GM11168 (cell line): ENCODE results near the gene MARK4.

ENCODE experiments used
- in situ Hi-C: fragments of 300-500 bp; cut with MboI; formaldehyde crosslinking; loops from one replicate; pipeline ENCODE4 v1.12.0; 2022; ENCODE audit warnings: low sequenced_read_pairs; ENCODE audit not compliant: unreplicated experiment

The MARK4 gene

DNA sequence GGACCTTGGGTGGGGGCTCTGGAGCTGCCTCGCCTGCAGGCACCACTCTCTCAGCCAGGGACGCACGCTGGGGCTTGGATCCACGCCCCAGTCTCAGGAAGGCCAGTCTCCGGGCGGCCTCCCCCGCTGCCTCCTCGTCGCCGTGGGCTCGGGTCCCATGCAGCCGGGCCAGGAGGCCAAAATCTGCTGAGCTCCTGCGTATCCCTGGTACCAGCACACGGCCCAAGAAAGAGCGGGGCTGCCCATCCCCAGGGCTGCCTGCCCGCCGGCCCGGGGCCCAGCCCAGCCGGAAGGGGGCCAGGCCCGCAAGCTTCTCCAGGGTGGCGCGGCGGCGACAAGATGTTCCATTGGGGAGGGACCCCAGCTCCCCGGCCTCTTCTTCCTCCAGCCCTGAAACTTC is 12.5 kb upstream of the MARK4 start:
- in situ Hi-C loops: no loop called here

DNA sequence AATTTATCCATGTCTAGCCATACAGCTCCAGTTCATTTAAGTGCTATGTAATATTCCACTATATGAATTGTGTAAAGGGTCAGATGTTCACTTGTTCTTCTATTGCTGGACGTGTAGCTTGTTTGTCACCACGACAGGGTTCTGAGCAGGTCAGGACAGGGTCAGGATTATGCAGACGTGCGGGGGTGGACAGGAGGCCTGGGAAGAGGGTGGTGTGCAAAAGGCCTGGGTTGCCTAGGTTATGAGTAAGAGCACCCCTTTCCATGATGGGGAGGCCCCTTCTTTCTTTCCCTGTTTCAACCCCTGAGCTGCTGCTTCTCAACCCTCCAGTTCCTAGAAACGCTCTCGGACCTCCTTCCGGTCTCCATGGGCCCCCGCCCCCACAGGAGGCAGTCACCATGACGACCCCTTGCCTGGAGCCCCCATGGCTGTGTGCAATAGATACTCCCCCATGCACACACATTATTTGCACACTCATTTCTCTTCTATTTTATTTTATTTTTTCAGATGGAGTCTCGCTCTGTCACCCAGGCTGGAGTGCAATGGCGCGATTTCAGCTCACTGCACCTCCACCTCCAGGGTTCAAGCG is 7.8 kb upstream of the MARK4 start:
- in situ Hi-C loops: no loop called here

DNA sequence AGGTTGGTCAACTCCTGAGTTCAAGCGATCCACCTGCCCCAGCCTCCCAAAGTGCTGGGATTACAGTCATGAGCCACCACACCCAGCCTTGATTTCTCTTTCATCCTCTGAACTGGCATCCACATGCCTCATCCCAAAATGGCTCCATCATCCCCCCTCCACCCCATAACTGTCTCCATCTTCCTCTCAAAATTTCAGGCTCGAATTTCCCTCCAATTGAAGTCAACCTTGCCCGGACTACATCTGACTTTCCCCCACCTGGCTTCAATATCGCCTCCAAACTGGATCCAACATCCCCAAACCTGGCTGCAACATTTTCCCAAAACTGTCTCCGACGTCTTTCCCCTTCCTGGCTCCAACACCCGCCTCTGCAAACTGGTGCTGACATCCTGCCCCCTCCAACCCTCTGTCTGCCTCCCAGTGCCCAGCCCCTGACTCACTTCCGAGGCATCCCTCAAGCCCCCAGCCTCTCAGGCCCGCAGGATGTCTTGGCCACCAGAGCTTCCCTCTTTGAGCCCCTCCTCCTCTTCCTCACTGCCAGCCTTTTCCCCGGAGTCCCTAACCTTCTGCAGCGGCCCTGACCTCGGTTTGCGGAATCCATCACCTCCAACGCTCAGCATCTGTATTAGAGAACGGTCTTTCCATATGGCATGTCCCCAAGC is 6.8 kb upstream of the MARK4 start:
- in situ Hi-C loops: no loop called here

DNA sequence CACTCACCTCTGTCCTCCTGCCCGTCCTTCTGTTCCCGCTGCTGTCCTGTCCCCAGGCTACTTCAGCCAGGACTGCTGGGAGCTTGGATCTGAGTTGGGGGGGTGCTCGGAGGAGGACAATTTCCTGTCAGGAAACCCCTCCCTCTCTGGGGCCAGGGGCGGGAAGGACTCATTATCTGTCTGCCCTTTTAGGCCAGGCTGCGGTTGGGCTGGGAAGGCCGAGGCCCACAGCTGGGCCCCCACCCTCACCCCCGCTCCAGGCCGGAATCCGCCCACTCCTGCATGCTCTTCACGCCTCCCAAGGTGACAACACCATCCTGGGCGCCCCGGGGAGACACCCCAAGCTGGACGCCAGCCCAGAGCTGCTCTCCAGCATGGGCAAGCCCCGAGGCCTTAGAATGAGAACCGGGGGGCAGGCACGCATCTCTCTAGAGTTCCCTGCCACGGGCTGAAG is 5.7 kb upstream of the MARK4 start, which contains the start of gene EXOC3L2:
EXOC3L2 (minus strand) TSS at position 74 of the 454 bp plus-strand sequence. CDS start 6,362 bp downstream, outside the sequence.
- in situ Hi-C loops: no loop called here

DNA sequence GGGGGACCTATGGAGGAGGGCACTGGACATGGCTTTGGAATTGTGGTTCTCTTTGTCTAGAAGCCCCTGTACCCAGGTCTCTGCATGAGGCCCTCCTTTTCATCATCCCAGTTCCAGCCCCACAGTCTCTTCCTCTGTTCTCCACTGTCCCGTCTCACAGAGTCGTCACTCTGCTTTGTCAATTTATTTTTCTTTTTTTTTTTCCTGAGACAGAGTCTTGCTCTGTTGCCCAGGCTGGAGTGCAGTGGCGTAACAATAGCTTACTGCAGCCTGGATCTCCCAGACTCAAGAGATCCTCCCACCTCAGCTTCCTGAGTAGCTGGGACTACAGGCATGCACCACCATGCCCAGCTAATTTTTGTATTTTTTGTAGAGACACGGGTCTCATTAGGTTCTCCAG is 5.2 kb upstream of the MARK4 start:
- in situ Hi-C loops: no loop called here

DNA sequence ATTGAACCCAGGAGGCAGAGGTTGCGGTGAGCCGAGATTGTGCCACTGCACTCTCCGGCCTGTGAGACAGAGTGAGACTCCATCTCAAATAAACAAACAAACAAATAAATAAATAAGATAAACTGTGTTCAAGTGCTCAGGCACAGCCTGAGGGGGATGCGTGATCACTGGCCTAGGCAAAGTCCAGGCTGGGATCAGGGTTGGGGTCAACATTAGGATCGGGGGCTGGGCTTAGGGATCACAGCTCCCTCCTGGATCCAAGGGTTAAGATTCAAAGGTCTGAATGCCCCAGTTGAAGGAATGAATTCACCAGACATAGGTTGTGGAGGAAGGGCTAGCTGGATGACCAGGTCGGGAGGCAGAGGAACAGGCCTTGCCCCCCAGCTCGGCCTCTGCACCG is 3.9 kb upstream of the MARK4 start:
- in situ Hi-C loops: no loop called here

DNA sequence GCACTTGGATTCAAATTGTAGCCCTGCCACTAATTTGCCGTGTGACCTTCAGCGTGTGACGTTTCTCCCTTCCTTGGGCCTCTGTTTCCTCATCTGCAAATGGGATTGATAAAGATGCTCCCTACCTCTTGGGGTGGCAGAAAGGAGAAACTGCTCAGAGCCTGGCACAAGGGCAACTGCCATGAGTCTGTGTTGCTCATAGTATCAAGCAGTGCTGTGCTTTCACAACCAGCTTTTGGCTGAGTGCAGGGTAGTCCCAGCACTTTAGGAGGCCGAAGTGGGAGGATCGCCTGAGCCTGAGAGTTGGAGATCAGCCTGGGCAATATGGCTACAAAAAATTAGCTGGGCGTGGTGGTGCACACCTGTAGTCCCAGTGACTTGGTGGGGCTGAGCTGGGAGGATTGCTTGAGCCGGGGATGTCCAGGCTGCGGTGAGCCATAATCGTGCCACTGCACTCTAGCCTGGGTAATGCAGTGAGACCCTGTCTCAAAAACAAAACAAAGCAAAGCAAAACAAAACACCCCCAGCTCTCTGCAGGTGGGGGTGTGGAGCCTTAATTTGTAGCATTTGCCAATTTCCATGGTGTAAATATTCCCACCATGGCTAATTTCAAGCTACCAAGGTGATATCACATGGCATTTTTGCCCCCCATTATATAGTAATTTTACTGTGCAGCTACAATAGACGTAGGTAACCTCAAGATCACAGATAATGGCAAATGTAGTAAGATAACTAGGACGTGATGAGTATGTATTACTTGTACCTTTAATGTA is 1.6 kb upstream of the MARK4 start:
- in situ Hi-C loops: no loop called here

DNA sequence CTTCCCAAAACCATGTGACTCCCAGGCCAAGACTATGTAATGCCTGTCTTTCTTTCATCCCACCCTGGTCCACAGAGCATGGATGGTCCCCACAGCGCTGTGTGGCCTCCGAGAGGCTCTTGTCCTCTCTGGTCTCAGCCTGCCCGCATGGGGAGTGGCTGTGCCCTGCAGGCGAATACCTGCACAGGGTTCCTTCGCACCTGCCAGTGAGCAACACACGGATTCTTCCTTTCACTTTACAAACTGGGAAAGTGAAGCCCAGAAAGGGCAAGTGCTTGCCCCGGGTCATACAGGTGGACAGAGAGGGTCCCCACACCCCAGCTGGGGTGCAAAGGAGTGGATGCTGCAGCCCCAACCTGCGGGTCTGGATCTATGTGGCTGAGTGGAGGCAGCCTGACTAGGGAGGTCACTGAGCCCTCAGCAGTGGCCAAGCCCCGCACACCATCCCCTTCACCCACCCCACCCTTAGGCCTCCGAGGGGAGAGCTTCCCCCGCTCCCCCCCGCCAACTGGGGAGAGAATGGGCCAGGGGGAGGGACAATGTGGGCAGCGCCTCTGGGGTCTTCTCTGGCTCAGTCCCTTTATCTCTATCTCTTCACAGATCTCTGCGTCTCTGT is 747 bp upstream of the MARK4 start:
- in situ Hi-C loops: no loop called here

DNA sequence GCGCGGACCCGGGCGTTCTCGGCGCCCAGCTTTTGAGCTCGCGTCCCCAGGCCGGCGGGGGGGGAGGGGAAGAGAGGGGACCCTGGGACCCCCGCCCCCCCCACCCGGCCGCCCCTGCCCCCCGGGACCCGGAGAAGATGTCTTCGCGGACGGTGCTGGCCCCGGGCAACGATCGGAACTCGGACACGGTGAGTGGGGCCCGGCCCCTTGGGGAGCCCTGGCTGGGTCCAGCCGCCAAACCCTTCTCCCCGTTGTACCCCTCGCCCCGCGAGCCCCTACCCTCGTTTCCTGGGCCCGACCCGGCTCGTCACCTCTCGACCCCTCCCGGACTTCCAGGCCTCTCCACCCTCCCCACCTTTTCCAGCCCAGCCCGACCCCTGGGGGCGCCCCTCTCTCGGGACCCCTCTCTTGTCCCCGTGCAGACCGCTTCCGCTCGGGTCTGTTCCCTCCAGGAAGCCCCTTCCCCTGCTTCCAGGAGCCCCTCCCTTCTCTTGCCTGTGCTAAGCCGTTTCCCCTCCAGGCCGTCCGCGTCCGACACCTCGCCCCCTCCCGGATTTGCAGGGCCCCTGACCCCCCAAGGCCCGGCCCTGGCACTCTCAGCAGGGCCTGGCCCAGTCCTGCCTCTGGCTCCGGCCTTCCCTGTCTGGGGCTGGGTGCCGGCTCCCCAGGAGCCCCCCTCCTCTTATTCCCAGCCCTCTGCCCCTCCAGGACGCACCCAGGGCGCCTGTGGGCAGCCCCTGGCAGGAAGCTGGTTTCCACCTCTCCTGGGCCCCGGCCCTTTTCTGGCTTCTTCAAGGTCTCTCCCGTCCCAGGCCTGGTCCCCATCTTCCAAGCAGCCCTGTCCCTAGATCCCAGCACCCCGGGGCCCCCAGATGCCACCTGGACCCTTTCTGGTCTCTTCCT is 632 bp downstream of the MARK4 start:
- in situ Hi-C loops: no loop called here

DNA sequence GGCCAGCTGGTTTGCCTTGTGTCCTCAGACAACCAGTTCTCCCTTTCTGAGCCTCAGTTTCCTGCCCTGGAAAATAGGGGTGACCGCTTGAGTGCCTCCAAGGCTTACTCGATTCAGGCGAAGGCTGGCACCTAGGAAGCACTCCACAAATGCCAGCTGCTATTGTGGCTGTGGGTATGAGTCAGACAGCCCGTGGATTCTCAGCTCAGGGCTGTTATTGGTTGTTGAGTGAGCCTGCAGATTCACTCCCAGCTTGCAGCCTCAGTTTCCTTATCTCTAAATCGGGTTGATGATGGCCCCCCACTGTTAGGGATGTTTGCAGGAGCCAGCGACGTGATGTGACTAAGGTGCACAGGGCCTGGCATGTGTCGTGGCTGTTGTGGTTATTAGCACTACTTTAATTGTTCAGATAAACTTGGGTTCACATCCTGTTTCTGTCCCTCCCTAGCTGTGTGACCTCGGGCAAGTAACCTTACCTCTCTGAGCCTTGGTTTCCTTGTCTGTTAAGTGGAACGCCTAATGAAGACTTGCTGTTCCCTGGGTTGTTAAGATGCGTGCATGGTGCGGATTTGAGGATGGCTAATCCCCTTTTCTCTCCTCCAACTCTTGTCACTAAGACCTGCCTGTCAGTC is 2.4 kb downstream of the MARK4 start:
- in situ Hi-C loops: no loop called here

DNA sequence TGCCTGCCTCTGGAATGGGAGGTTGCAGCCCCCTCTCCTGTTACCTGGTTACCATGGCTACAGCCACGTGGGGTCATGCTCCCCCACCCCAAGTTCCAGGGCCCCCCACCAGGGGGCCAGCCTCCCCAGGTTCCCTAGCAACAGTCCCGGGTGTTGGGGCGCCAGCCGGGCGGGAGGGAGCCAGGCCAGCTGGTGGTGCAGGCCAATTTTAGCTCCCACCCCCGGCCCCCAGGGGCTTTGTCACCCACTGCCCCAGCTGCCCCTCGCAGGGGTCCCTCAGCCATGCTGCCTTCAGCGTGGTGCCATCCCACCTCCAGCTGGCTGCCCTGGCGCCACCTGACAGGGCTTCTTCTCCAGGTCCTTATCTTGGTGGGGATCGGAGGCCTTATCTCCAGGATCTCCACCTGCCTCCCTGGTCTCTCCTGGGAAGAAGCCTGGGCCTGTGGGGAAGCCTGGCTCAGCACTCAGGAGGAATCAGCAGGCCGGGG is 3.0 kb downstream of the MARK4 start:
- in situ Hi-C loops: no loop called here

DNA sequence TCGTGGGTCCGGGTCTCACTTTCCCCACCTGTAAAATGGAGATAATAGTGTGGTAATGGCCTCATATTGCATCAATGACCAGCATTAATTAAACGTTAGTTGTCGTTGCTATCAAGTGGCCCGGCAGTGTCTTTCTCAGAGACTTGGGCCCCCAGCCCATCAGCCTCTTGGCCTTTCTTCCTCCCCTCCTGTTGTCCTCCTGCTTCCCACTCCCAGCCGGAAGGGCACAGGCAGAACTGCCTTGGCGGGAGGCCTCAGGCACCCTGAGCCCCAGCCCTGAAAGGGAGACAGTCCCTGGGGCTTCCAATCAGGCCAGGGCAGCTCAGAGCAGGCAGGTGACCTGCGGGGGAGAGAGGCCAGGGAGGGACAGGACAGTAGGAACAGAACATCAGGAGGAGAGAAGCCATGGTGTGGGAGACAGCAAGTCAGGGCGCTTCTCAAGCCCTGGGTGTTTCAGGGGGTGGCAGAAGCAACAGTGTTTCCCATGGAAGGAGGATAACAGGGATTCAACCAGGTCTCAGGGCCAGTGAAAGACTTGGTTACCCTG is 4.6 kb downstream of the MARK4 start:
- in situ Hi-C loops: no loop called here

DNA sequence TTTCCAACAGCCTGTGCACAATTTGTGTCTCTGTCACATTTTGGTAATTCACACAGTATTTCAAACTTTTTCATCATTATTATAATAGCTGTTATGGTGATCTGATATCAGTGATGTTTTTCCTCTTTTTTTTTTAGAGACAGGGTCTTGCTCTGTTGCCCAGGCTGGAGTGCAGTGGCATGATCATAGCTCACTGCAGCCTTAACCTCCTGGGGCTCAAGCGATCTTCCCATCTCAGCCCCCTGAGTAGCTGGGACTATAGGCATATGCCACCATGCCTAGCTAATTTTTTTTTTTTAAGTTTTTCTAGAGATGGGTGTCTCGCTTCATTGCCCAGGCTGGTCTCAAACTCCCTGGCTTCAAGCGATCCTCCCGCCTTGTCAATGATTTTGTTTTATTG is 5.8 kb downstream of the MARK4 start:
- in situ Hi-C loops: no loop called here

DNA sequence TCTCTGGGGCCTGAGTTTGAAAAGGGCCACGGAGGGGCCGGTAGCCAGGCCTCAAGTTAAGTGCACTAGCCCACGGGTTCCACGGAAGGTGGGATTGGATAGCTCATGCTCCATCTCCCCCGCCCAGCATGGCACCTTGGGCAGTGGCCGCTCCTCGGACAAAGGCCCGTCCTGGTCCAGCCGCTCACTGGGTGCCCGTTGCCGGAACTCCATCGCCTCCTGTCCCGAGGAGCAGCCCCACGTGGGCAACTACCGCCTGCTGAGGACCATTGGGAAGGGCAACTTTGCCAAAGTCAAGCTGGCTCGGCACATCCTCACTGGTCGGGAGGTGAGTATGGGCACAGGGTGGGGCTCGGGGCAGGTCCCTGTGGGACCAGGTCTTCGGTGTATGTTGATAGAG is 7.8 kb downstream of the MARK4 start:
- in situ Hi-C loops: no loop called here

DNA sequence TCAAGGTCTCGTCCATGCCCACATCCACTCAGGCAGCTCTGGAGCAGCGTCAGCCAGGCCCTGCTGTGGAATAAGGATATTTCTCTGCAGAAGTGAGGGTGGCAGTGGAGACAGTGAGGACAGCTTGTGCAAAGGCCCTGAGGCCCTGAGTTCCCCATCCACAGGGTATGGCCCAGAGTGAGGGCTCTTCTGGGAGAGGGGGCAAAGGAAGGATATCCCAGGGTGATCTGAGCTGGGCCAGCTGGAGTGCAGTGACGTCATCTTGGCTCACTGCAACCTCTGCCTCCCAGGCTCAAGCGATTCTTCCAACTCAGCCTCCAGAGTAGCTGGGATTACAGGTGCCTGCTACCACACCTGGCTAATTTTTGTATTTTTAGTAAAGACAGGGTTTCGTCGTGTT is 11.5 kb downstream of the MARK4 start:
- in situ Hi-C loops: no loop called here

DNA sequence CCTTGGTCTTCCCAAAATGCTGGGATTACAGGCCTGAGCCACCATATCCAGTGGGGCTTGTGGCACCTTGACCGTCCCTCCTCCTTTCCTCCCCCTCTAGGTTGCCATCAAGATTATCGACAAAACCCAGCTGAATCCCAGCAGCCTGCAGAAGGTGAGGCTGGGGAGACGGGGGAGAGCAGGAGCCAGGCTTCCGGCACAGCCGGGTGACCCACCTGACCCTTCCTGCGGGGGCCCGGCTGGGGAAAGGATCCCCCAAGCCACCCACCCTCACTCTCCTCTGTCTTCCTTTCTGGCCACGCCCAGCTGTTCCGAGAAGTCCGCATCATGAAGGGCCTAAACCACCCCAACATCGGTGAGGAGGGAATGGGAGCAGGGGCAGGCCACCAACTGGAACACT is 11.9 kb downstream of the MARK4 start:
- in situ Hi-C loops: no loop called here

DNA sequence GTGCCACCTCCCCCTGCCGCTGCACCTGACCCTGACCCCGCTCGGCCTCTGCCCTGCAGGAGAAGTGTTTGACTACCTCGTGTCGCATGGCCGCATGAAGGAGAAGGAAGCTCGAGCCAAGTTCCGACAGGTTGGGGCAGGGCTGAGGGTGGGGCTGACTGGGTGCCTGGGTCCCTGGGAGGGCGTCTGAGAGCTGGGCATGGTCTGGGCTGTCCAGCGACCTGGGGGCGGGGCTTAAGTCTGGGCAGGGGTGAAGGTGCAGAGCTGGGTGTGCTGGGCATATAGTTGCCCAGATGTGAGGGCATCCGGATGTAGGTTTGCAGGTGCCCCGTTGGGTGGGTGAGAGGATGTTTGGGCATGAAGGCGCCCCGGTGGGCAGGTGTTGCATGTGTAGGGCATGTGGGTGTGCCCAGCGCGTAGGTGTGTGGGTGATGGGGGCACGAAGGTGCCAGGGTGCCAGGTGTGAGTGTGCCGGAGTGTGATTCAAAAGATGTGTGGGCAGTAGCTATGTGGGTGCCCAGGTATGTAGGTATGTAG is 13.8 kb downstream of the MARK4 start:
- in situ Hi-C loops: no loop called here

DNA sequence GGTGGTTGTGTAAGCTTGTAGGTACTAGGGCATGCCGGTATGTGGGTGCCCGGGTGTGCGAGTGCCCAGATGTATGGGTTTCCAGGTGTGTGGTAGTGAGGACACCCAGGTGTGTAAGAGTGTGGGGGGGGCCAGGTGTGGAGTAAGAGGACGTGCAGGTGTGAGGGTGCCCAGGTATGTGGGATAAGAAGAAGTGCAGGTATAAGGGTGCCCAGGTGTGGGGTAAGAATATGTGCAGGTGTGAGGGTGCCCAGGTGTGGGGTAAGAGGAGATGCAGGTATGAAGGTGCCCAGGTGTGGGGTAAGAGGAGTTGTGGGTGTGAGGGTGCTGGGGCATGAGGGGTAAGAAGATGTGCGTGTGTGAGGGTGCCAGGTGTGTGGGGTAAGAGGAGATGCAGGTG is 14.3 kb downstream of the MARK4 start:
- in situ Hi-C loops: no loop called here

DNA sequence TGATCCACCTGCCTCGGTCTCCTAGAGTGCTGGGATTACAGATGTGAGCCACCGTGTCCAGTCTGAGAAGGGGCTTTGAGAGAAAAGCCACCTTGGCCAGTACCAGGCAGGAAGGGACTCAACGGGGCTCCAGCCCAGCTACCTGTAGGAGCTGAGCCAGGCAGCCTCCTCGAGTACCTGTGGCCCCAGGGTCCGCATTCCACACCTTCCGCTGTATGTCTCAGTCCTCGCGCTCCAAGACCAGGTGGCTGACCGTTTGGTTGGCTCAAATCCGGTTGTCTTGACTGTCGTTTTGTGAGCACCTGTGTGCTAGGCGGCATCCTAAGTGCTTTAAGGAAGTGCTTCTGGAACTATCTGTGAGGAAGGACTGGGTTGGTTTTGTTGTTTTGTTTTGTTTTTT is 16.2 kb downstream of the MARK4 start:
- in situ Hi-C loops: no loop called here
